K562 (cell line): ENCODE data around the gene PCP4L1. TPM values are rescaled to one million over a fixed set of nuclear protein-coding genes. Genes with fewer than 3 reads are reported as not detected.

Experiments
- E2F3 ChIP-seq: fragments of 250-450 bp; sonication (Bioruptor Pico); IDR thresholded peaks from 2 replicates; pipeline ENCODE4 v1.4.0; 2020; ENCODE audit warnings: mild to moderate bottlenecking
- ETV6 ChIP-seq, 3 experiments: fragments of 150-350 bp in 1 of 3; sonication (generic) in 1 of 3; formaldehyde crosslinking in 1 of 3; IDR thresholded peaks; 2 replicates each; pipeline versions ENCODE4 v1.6.1 to v1.8.0; 2014 to 2022; ENCODE audit warnings: borderline replicate concordance in 2 of 3, low read depth in 2 of 3, antibody characterized with exemption in 1 of 3, low read length in 1 of 3, mild to moderate bottlenecking in 1 of 3, missing genetic modification reagents in 1 of 3
- HDAC1 ChIP-seq, 2 experiments: fragments of 450-650 bp; IDR thresholded peaks; 2 replicates each; pipeline ENCODE4 v1.6.1; 2016 to 2017; ENCODE audit warnings: inconsistent platforms in 1 of 2, mild to moderate bottlenecking in 1 of 2, moderate library complexity in 1 of 2
- NFIC ChIP-seq: fragments of 450-650 bp; IDR thresholded peaks from 2 replicates; pipeline ENCODE4 v1.6.1; 2017; ENCODE audit warnings: mild to moderate bottlenecking, inconsistent platforms
- NFXL1 ChIP-seq: fragments of 450-650 bp; formaldehyde crosslinking; IDR thresholded peaks from 2 replicates; pipeline ENCODE4 v1.4.0; 2021; ENCODE audit warnings: mild to moderate bottlenecking
- POLR2B ChIP-seq: fragments of 450-650 bp; IDR thresholded peaks from 2 replicates; pipeline ENCODE4 v1.6.1; 2018; ENCODE audit warnings: low read depth; ENCODE audit not compliant: partially characterized antibody
- SUPT5H ChIP-seq: fragments of 450-650 bp; IDR thresholded peaks from 2 replicates; pipeline ENCODE4 v1.6.1; 2016
- polyA plus RNA-seq, 8 experiments: library from polyadenylated mRNA; depleted of rRNA in 4 of 8; stranded (reverse) in 5 of 8; unstranded in 3 of 8; fragments of >200 nt; fragmentation: Nextera tagmentation in 2 of 8; fragmentation: Illumina TruSeq in 1 of 8; extraction: Ambion mirVana in 2 of 8; extraction: Trizol in 1 of 8; gene quantifications; 2 replicates each; pipeline versions ENCODE4 v1.2.1 to v1.2.3, GENCODE V29; 2011 to 2014; ENCODE audit warnings: inconsistent platforms in 1 of 8, missing spikeins in 1 of 8
- total RNA-seq, 7 experiments: library from RNA; depleted of rRNA in 6 of 7; stranded (reverse); fragments of >200 nt in 6 of 7; fragmentation: Illumina TruSeq in 2 of 7; extraction: Trizol in 2 of 7; gene quantifications; 2 replicates each; pipeline versions ENCODE4 v1.2.1 to v1.2.3, GENCODE V29; 2011 to 2021; ENCODE audit warnings: low replicate concordance in 1 of 7
- TF ChIP-seq, protein P1 (sequence below): fragments of 450-650 bp; IDR thresholded peaks from 2 replicates; pipeline ENCODE4 v1.6.1; 2016; ENCODE audit warnings: mild to moderate bottlenecking, moderate library complexity
- TF ChIP-seq, protein P2 (sequence below): sonication (generic); formaldehyde crosslinking; IDR thresholded peaks from 2 replicates; pipeline ENCODE4 v1.8.0; 2022; ENCODE audit warnings: mild to moderate bottlenecking, missing genetic modification reagents, borderline replicate concordance
- TF ChIP-seq, protein P3 (sequence below), 2 experiments: IDR thresholded peaks; 2 replicates each; pipeline ENCODE4 v1.6.1; 2011; ENCODE audit warnings: borderline replicate concordance in 1 of 2, control low read depth in 1 of 2, low read depth in 1 of 2, low read length in 1 of 2, mild to moderate bottlenecking in 1 of 2, mixed read lengths in 1 of 2, moderate library complexity in 1 of 2; ENCODE audit not compliant: insufficient read depth in 1 of 2, insufficient read length in 1 of 2, poor library complexity in 1 of 2, severe bottlenecking in 1 of 2; ENCODE audit errors: extremely low read depth in 1 of 2
- TF ChIP-seq, protein P4 (sequence below): sonication (generic); formaldehyde crosslinking; IDR thresholded peaks from 2 replicates; pipeline ENCODE4 v1.5.0; 2020; ENCODE audit warnings: missing genetic modification reagents

The PCP4L1 gene
- total and polyA plus RNA-seq, 9 of the 15 experiments (the other 6 are each of a cell fraction or from before 2014, with no cell fraction given) = not detected

DNA sequence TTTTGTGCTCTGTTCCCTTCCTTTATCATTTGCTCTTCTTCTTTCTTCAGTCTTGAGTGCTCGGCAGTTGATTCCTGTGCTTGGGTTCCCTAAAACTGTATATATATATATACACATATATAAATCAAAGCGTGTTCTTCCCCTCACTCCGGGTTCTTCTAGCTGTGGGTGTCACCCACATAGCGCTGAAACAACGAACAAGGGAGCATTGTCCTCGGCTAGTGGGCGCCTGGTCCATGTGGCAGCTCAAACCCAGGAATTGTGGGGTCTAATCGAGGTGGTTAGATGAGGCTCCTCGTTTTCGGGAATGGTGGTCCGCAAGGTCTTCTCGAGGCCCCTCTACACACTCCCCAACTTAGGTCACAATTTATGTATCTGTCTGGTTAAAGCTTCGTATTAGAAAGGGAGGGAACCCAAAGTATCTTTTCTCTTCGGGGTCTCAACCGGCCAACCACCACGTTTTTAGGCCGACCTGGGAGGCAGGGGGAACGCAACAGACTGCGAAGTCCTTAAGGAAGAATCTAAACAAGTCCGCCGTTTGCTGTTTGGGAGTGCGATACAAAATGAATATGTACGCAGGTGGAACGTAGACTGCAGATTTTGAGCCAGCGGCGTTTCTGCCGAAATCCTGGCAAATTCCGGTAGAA is 55.1 kb downstream of the PCP4L1 start (continued):
- TF ChIP-seq, protein P1, sequence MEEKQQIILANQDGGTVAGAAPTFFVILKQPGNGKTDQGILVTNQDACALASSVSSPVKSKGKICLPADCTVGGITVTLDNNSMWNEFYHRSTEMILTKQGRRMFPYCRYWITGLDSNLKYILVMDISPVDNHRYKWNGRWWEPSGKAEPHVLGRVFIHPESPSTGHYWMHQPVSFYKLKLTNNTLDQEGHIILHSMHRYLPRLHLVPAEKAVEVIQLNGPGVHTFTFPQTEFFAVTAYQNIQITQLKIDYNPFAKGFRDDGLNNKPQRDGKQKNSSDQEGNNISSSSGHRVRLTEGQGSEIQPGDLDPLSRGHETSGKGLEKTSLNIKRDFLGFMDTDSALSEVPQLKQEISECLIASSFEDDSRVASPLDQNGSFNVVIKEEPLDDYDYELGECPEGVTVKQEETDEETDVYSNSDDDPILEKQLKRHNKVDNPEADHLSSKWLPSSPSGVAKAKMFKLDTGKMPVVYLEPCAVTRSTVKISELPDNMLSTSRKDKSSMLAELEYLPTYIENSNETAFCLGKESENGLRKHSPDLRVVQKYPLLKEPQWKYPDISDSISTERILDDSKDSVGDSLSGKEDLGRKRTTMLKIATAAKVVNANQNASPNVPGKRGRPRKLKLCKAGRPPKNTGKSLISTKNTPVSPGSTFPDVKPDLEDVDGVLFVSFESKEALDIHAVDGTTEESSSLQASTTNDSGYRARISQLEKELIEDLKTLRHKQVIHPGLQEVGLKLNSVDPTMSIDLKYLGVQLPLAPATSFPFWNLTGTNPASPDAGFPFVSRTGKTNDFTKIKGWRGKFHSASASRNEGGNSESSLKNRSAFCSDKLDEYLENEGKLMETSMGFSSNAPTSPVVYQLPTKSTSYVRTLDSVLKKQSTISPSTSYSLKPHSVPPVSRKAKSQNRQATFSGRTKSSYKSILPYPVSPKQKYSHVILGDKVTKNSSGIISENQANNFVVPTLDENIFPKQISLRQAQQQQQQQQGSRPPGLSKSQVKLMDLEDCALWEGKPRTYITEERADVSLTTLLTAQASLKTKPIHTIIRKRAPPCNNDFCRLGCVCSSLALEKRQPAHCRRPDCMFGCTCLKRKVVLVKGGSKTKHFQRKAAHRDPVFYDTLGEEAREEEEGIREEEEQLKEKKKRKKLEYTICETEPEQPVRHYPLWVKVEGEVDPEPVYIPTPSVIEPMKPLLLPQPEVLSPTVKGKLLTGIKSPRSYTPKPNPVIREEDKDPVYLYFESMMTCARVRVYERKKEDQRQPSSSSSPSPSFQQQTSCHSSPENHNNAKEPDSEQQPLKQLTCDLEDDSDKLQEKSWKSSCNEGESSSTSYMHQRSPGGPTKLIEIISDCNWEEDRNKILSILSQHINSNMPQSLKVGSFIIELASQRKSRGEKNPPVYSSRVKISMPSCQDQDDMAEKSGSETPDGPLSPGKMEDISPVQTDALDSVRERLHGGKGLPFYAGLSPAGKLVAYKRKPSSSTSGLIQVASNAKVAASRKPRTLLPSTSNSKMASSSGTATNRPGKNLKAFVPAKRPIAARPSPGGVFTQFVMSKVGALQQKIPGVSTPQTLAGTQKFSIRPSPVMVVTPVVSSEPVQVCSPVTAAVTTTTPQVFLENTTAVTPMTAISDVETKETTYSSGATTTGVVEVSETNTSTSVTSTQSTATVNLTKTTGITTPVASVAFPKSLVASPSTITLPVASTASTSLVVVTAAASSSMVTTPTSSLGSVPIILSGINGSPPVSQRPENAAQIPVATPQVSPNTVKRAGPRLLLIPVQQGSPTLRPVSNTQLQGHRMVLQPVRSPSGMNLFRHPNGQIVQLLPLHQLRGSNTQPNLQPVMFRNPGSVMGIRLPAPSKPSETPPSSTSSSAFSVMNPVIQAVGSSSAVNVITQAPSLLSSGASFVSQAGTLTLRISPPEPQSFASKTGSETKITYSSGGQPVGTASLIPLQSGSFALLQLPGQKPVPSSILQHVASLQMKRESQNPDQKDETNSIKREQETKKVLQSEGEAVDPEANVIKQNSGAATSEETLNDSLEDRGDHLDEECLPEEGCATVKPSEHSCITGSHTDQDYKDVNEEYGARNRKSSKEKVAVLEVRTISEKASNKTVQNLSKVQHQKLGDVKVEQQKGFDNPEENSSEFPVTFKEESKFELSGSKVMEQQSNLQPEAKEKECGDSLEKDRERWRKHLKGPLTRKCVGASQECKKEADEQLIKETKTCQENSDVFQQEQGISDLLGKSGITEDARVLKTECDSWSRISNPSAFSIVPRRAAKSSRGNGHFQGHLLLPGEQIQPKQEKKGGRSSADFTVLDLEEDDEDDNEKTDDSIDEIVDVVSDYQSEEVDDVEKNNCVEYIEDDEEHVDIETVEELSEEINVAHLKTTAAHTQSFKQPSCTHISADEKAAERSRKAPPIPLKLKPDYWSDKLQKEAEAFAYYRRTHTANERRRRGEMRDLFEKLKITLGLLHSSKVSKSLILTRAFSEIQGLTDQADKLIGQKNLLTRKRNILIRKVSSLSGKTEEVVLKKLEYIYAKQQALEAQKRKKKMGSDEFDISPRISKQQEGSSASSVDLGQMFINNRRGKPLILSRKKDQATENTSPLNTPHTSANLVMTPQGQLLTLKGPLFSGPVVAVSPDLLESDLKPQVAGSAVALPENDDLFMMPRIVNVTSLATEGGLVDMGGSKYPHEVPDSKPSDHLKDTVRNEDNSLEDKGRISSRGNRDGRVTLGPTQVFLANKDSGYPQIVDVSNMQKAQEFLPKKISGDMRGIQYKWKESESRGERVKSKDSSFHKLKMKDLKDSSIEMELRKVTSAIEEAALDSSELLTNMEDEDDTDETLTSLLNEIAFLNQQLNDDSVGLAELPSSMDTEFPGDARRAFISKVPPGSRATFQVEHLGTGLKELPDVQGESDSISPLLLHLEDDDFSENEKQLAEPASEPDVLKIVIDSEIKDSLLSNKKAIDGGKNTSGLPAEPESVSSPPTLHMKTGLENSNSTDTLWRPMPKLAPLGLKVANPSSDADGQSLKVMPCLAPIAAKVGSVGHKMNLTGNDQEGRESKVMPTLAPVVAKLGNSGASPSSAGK = peak; percentile 78
- no peak for TF ChIP-seq NFXL1 (CRISPR knock-in tag)
- no peak for TF ChIP-seq SUPT5H
- no peak; a peak in 1 of 4 replicates for TF ChIP-seq HDAC1 (IDR thresholded peaks at IDR 0.05)
- TF ChIP-seq ETV6 (IDR thresholded peaks at IDR 0.05; ENCODE audit: borderline replicate concordance in 1 of 2, low read depth in 2 of 2, low read length in 1 of 2) = no peak
- TF ChIP-seq ETV6 (CRISPR knock-in tag; IDR thresholded peaks at IDR 0.05; ENCODE audit: borderline replicate concordance) = no peak
- TF ChIP-seq E2F3 (CRISPR knock-in tag) = no peak
- TF ChIP-seq, protein P2, sequence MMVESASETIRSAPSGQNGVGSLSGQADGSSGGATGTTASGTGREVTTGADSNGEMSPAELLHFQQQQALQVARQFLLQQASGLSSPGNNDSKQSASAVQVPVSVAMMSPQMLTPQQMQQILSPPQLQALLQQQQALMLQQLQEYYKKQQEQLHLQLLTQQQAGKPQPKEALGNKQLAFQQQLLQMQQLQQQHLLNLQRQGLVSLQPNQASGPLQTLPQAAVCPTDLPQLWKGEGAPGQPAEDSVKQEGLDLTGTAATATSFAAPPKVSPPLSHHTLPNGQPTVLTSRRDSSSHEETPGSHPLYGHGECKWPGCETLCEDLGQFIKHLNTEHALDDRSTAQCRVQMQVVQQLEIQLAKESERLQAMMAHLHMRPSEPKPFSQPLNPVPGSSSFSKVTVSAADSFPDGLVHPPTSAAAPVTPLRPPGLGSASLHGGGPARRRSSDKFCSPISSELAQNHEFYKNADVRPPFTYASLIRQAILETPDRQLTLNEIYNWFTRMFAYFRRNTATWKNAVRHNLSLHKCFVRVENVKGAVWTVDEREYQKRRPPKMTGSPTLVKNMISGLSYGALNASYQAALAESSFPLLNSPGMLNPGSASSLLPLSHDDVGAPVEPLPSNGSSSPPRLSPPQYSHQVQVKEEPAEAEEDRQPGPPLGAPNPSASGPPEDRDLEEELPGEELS (CRISPR knock-in tag) = 0 out of 2 replicates have a peak, but pooled peaks have one; percentile 10
- no peak for TF ChIP-seq NFIC
- TF ChIP-seq, protein P3, sequence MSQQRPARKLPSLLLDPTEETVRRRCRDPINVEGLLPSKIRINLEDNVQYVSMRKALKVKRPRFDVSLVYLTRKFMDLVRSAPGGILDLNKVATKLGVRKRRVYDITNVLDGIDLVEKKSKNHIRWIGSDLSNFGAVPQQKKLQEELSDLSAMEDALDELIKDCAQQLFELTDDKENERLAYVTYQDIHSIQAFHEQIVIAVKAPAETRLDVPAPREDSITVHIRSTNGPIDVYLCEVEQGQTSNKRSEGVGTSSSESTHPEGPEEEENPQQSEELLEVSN (IDR thresholded peaks at IDR 0.05; ENCODE audit: borderline replicate concordance in 1 of 2, extremely low read depth in 1 of 2, insufficient read depth in 1 of 2, insufficient read length in 1 of 2, low read depth in 1 of 2, low read length in 1 of 2, poor library complexity in 1 of 2, severe bottlenecking in 1 of 2) = no peak
- no peak for TF ChIP-seq POLR2B
- TF ChIP-seq, protein P4, sequence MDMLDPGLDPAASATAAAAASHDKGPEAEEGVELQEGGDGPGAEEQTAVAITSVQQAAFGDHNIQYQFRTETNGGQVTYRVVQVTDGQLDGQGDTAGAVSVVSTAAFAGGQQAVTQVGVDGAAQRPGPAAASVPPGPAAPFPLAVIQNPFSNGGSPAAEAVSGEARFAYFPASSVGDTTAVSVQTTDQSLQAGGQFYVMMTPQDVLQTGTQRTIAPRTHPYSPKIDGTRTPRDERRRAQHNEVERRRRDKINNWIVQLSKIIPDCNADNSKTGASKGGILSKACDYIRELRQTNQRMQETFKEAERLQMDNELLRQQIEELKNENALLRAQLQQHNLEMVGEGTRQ (CRISPR knock-in tag) = no peak
